ENCODE results near the gene SPATA21.

DNA sequence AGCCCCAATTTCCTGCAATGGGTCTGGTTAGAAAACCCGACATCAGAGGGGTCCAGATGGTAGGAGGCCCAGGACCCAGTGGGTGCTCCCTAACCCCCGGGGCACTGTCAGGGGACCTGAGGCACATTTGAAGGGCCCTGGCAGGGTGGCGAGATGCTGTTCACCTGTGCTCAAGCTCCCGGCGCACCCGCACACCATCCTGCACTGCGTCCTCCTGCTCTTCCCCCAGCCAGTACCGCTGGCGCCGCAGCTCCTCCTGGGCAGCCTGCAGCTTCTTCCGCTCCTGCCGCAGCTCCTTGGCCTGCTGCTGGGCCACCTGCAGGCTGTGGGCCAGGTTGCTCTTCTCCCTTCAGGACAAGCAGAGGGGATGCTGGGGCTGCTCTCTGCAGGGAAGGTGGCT is 40.9 kb upstream of the SPATA21 start:
- no peak for TF ChIP-seq POLR2AphosphoS5 (IDR thresholded peaks at IDR 0.05; ENCODE audit: low read depth, low read length)
- TF ChIP-seq REST (IDR thresholded peaks at IDR 0.05; ENCODE audit: insufficient read depth in 1 of 2, low read depth in 2 of 2, low read length in 2 of 2): no peak

Measured in PFSK-1 (cell line).